Hematopoietic multipotent progenitor cell treated with erythropoietin and hydrocortisone succinate and interleukin-3 and kit ligand, for 17 days (in vitro differentiated cells): ENCODE results near the gene SCO1.
A peak's percentile ranks its signal among the peaks of the same experiment; 100 is the strongest.

Source experiments
- DNase-seq: peaks from one replicate; pipeline ENCODE4 v3.0.0-alpha.2; 2015; ENCODE audit warnings: low spot score

The SCO1 gene

DNA sequence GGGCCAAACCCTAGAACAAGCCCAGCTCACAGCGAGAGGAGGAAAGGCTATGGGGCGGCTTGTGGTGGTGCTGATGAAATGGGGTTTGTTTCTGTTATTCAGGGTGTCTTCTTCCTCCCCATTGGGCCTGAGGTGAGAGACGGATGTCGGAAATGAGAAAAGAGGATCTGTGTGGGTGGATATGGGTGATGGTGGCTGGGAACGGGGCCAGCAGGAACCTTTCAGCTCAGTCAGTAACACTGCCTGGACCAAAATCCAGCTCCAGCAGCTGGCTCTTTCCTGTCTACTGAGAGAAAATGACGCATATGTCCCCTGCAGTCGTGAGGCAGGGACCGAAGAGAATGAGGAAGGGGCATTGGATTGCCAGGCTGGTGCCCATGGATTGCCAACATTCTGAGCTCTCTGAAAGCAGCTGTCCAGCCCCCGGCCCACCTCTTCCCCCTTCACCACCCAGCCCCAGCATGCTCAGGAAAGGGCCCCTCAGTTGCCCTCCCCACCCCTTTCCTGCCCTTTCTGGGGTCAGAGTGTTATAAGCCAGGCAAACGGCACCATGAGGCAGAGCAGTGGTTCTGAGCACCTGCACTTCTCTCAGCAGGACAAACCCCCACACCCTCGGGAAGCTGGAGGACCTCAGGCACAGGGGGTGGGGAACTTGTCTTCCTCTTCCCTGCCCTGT is 44.2 kb downstream of the SCO1 start:
- no peak for DNase-seq

DNA sequence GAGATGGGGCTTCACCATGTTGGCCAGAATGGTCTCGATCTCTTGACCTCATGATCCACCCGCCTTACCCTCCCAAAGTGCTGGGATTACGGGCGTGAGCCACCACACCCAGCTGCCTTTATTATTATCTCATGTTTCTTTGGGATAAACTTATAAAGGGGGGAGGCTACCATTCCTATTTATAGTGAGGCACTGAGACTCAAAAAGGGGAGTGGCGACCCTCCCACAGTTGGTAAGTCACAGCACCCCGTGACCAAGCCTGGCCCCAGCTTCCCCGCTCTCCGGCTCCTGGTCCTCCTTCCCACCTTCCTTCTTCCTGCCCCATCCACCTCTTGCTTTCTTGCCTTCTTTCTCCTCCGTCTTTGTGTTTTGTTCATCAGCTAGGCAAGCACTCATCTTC is 45.4 kb downstream of the SCO1 start:
- no peak for DNase-seq

DNA sequence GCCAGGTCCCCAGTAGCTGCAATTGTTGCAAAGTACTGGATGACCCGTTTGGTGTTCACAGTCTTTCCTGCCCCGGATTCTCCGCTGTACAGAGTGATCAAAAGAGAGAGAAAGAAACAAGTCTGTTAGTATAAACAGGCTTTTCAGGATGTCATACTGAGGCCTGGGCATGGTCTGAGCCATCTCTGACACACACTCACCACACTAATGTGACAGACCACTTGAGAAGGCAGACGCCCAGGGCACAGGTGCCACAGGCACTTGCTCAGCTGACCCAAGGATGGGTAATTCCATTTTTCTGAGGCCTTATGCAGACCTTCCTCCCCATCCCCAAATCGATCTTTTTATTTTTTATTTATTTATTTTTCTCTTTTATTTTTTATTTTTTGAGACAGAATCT is 47.7 kb downstream of the SCO1 start:
- DNase-seq = no peak

DNA sequence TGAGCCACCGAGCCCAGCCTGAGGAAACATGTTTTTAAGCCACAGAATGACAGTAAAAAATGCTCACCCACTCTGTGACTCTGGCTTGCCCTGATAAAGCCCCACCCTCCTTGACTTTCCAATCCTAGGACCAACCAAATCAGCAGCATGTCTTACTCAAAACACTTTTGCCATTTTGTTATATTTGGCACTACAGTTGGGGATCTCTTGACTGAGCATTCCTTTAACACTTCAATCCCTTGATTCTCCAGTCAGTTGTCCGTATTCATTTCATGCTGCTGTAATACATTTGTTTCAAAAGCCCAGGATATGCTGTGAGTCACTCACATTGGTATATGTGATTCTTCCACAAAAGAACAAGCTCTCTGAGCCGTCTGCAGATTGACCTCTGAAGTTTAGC is 48.4 kb downstream of the SCO1 start:
- DNase-seq = peak; percentile 53

DNA sequence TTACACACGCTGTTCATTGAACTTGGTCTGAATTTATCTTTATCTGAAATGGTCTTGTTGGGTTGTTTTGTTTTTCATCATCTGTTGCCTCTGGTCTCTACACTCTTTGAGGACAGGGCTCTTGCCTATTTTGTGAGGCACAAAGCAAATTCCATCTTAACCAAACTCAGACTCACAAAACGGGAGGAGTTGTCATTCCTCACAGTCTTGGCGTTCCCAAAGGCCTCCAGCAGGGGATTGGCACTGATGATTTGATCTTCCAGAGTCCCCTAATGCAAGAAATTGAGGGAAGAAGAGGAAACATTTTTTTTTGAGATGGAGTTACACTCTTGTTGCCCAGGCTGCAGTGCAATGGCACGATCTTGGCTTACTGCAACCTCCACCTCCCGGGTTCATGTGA is 49.0 kb downstream of the SCO1 start:
- no peak for DNase-seq

DNA sequence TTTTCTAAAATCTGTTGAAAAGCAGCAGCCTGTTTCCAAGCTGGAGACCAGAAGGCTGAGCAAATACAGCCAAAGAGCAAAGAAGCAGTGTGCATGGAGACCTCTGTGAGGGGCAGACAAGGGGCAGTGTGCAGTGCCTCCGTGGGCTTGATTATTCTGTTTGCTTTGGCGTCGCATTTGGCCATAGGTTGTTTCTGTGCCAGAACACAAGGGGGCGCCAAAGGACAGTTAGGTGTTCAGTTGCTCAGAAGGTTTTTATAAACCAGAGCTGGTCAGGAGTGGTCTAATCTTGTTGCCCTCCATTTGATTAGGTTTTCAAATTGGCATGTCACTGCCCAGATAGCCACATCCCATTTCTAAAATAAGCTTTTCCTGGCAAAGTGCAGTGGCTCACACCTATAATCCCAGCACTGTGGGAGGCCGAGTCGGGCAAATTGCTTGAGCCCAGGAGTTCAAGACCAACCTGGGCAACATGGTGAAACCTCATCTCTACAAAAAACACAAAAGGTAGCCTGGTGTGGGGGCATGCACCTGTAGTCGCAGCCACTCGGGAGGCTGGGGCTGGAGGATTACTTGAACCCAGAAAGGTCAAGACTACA is 50.8 kb downstream of the SCO1 start:
- DNase-seq = peak; percentile 77

DNA sequence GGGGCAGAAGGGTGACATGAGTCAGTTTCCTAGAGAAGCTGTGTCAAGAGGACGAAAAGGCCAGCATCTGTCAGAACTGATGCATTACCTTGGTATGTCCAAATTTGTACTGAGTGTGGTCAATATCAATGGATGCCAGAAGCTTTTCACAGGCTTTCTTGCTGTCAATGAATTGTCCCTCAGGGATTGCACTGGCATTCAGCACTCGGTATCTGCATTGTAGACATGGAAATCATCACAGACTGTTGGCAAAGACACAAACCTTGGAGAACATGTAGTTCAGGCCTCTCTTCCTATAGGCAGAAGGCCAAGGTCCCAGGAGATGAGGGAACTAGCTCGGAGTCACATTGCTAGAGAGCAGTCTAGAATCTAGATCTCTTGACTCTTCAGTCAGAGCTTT is 56.9 kb downstream of the SCO1 start:
- DNase-seq = no peak

DNA sequence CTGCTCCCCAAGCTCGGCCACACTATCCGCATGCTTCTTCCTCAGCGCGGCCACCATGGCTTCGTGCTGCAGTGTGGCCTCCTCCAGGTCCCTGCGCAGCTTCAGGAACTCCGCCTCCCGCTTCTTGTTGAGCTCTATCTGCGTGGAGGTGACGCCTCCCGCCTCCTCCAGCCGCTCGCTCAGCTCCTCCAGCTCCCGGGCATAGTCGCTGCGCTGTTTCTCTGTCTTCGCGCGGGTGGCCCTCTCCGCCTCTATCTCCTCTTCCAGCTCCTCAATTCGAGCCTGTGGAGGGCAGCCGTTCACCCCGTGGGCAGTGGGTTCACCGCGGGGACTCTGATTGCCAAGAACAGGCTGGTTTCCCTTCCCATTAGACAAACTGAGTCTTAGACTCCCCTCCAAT is 59.2 kb downstream of the SCO1 start:
- no peak for DNase-seq

DNA sequence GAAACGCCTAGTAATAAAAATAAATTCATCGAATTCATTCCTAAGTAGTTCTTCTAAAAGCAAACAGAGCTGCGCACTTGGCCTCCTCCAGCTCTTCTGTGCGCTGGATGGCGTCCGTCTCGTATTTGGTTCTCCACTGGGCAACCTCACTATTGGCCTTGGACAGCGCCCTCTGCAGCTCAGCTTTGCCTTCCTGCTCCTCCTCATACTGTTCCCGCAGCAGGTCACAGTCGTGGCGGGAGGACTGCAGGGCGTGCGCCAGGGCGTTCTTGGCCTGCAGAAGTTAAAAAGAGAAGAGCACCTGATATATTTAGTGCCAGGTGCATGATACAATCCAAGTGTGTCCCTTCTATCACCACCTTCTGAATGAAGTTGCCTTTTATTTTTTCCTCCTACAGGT is 62.0 kb downstream of the SCO1 start:
- no peak for DNase-seq

DNA sequence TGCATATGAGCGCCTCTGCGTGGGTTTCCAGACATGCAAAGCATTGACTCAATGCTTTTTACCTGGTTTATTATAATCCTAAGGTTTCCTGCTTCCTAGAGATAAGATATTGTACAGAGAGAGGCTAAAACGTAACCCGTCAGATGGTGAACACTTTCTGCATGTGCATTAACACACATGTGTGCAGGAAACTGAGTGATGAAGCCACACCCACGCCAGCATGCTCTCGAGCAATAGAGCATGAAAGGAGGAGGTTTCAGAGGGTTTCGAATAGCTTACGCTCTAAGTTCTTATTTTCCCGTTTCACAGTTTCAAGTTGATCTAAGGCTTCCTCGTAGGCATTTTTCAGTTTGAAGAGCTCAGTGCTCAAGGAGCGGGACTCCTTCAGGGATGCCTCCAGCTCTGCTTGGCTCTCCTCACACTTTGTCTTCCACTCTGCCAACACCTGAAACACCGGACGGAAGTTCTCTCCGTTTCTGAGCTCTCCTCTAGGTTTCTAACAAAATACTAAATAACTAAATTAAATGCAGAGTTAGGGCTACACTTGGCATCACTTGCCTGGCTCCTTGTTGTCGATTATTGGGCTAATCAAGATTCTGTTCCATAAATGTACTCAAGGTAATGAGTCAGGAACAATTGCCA is 63.5 kb downstream of the SCO1 start:
- no peak for DNase-seq

DNA sequence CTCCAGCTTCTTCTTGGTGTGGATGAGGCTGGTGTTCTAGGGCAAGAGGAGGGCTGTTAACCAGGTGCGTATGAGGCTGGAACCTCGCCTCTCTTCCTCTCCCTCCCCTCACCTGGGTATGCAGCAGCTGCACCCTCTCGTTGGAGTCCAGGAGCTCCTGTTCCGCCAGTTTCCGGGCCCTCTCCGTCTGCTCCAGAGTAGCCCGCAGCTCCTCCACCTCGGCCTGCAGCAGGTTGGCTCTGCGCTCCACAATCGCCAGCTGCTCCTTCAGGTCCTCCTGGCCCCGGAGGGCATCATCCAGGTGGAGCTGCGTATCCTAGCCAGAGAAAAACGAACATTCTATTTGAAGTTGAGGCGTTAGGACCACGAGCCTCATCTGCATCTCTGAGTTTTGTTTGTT is 65.6 kb downstream of the SCO1 start:
- DNase-seq = no peak

DNA sequence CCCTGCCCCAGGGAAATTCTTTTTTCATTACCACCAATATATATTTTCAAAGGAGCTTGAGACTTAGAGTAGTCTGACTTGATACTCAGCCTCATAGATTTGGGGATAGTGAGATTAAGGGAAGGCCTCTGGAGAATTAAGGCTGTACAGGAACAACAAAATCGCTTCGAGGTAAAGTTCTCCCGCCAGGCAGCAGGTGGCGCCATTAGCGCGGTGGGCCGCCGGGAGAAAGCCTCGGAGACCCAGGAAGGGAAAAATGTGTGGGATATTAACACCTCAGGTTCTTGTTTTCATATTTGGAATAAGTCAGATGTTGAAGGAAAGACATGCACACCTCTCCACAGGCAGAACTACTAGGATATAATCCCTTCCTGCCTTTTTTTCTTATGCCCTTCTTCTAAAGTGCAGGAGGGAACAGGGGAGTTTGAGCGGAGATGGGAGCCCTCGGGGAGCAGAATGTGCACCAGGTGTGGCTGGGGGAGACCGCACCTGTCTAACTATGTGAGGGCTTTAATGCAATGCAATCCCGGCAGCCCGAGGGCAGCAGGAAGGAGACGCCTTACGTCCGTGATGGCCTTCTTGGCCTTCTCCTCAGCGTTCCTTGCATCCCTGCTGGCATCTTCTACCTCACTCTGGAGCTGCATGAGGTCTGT is 66.2 kb downstream of the SCO1 start:
- DNase-seq = peak; percentile 21

DNA sequence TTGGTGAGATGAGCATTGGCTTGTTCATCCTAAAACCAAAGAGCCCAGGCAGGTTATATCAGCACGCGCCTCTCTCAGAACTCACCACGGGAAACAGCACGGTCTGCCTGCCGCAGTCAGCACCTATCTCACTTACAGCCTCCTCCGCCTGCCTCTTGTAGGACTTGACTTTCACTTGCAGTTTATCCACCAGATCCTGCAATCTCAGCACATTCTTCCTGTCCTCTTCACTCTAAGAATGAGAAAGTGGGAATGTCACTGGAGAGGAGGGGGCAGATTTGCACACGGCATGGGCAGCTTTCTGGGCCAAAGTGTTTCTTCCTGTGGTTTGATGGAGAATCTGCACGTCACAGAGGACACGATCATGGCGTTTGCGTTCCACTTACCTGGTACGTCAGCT is 67.6 kb downstream of the SCO1 start:
- DNase-seq = no peak

DNA sequence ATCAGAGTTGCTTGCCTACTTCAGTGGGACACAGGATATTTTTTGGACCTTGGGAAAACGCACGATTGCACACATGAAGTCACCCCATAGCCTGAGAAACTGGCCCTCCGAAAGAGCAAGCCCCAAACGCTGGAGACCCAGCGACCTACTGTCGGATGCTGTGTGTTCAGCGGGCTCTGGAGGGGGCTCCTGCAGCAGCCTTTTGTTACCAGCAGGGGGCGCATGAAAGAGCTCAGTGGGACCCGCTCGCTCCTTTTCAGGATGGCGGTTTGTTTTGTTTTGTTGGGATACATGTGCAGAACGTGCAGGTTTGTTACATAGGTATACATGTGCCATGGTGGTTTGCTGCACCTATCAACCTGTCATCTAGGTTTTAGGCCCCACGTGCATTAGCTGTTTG is 68.6 kb downstream of the SCO1 start:
- peak; percentile 24 for DNase-seq

DNA sequence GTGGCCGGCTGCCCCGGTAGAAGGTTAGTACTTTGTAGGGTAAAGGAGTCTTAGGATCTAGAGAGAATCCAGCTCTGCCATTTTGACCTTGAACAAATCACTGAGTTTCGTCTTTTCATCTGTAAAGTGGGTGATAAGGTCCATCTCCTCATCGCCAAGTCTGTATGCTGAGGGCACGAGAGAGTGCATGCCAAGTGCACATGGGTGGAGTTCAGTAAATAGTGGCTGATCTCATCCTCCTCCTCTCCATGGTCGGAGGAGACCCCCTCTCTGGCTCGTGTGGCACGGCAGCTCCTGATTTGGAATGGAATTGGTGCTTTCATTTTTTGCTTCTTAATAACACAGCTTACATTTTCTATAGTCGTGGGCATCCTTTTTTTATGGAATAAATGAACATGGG is 70.9 kb downstream of the SCO1 start:
- no peak for DNase-seq

DNA sequence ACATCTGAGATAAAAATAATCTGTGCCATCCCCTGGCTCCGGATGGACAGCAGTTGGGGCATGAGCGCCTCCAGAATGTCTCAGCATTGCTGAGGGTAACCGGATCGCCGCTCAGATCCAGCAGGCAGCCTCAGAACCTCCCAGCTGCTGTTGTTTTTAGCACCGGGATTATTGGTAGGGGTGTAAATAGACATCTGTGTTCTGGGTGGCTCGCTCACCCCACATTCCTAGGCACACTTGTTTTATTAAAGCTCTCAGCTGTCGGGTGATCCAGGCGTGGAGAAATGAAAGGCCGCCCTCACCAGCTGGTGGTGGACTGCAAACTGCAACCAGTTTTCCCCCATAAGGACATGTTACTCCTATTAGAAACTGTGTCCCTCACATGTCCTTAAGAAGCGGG is 72.4 kb downstream of the SCO1 start:
- DNase-seq = no peak

DNA sequence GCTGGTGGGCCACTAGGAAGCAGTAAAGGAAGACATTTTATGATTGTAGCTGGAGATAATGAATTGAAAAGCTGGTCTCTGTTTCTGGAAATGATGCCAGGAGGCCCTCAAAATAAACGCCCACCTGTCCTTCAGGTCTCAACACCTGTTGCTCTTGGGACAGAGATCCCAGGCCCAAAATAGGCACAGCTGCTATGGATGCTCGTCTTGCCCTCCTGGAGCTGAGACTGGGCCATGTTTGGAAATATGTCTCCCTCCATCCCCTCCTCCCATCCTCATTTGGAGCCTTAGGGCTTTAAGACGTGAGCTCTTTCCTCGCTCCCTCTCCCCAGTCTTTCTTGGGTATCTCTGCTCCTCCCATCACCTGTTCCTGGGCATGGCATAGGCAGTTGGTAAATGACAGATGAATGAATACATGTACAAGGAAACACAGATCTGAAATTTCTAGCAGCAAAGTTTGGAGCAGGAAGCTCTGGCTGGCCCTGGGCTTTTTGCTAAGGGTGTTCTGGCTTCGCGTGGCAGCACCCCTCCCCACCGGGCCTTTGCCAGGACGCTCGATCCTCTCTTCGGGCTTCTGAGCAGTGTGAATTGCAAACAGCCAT is 73.5 kb downstream of the SCO1 start:
- DNase-seq = no peak

DNA sequence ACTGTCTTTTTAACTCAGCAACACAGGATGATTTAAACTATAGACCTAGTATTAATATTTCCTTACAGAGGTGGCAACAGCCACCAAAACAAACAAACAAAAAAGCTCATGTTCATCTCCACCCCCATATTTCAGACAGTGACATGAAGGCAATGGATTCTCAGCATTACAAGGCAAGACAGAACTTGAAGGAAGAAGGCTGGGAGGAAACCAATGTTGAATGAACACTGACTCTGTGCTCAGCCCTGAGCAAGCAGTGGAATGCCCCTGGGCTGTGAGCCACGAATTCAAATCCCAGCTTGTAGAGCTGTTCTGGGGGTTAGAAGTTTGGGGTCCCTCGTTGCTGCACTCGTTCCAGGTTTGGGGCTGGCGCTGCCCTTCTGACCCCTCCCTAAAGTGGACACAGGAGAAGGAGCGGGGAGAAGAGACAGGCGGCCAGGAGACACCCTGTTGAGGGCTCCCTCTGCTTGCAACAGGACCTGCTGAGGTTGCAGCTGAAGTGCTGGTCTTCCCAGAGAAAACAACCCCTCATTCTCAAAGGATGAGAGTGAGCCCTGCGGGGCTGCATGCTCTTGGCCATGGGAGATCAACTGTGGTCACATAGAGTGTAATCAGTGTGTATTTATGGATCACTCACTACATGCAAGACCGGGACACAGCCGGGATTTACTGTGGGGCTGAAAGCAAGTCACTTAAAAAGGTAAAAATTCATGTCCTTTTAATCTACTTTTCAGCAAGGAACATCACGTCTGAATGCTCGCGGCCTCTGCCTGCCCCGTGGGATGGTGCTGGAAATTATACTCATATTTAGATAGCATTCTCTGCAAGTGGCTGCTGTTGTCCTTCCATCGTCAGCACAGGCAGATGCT is 74.5 kb downstream of the SCO1 start:
- DNase-seq = no peak
